Subcutaneous adipose tissue (tissue), 4 donors: ENCODE data around the gene MATN1. TPM values are rescaled to one million over a fixed set of nuclear protein-coding genes. Genes with fewer than 3 reads are reported as not detected.

Experiments
- CTCF ChIP-seq: fragments of 450-650 bp; IDR thresholded peaks from one replicate; pipeline ENCODE4 v1.5.1; 2016; ENCODE audit warnings: low read depth, mild to moderate bottlenecking, control low read depth, antibody characterized with exemption, moderate library complexity
- total RNA-seq, 4 donors: library from RNA; depleted of rRNA; stranded (reverse); fragments of >200 nt; gene quantifications; one replicate each; pipeline ENCODE4 v1.1.0, GENCODE V29; 2016

Gene MATN1
- total RNA-seq, 4 donors from 2014 or later, result not detected

GRCh38 chr1:30760596-30761324, 37.4 kb upstream of the MATN1 start:
- no peak for TF ChIP-seq CTCF

- no peak for TF ChIP-seq CTCF
Observed at GRCh38 chr1:30759718-30760281, 36.4 kb upstream of the MATN1 start.

- no peak for TF ChIP-seq CTCF
Observed at GRCh38 chr1:30758785-30759380, 35.5 kb upstream of the MATN1 start.

- no peak for TF ChIP-seq CTCF
Observed at GRCh38 chr1:30758121-30758688, 34.8 kb upstream of the MATN1 start.

- no peak for TF ChIP-seq CTCF
Observed at GRCh38 chr1:30757352-30758120, 34.2 kb upstream of the MATN1 start, which contains the start of gene LAPTM5. Gene LAPTM5, minus strand, starts transcription at chr1:30757774. Its CDS starts 29 bp downstream, at chr1:30757745.

- TF ChIP-seq CTCF, result no peak
Observed at GRCh38 chr1:30756545-30757351, 33.4 kb upstream of the MATN1 start.
